Middle frontal gyrus (tissue), 1 donor: ENCODE data around the gene NOL4L.

Source experiments
- DNase-seq: peaks from one replicate; pipeline ENCODE4 v3.0.0-alpha.2; 2015; ENCODE audit warnings: low spot score; ENCODE audit errors: extremely low spot score

Gene NOL4L

DNA sequence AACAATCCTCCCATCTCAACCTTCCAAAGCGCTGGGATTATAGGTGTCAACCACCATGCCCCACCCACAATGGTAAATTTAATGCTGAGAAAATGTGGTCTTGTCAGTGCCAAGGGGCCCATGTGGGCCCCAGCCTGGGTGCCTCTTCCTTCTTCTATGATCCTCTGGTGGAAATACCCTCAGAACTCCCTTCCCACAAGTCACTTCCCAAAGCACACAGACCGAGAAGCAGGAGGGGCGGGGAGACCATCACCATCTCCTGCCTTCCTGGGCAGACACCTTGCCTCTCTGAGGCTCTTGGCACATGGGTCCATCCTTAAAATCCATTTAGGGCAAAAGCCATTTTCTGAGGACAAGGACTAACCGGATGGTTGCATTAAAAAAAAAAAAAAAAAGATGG, 59.0 kb downstream of the NOL4L start:
- no peak for DNase-seq

DNA sequence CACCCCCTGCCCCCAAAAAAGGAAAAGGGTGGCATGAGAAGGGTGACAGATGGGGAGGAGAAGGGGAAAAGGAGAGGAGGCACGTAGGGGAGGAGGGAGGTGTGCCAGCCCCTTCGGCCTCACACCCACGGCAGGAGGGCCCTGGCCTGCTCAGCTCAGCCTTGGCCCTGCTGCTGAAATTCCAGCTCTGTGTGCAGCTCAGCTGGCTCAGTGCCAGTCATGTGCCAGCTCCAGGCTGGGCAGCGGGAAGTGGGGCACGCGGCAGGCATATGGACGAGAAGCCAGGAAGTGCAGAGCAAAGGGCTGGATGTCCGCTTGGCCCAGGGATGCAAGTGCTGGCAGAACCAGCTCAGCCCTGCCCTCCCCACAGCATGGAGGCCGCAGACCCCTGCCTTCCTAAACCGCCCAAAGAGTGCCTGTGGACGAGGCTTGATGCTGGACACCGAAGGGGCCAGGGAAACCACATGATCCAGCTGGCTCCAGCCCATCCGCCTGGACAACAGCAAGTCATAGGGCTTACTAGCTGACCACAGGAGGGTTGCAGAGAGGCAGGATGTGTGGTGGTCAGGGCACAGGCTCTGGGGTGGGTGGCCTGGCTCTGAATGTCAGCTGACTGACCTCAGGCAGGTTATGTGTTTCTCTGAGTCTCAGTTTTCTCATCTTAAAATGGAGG, 60.2 kb downstream of the NOL4L start:
- no peak for DNase-seq

DNA sequence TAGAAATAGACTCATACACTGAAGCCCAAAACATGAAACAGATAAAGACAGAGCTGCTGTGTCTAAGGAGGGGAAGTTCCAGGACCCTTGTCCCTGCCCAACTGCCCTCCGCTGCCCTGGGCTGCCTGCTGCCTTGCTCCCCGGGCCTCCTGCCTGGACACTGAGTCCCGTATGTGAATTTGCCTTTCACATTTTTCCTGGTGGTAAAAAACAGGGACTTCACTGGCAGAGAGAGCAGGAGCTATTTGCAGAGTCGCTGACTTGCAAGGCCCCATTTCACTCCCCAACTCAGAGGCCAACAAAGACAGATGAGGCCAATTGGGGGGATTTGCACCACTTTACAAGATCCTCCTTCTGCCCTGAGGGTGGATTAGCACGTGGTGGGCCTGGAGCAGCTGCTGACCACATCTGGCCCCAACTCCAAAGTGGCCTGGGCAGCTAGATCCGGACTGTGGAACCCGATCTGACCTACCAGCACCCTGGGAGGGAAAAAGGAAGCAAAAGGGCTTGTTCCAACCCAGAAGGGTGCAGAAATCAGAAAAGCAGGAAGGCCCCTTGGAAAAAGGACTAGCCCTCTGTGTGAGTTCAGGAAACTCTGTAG, 61.4 kb downstream of the NOL4L start:
- DNase-seq = no peak

DNA sequence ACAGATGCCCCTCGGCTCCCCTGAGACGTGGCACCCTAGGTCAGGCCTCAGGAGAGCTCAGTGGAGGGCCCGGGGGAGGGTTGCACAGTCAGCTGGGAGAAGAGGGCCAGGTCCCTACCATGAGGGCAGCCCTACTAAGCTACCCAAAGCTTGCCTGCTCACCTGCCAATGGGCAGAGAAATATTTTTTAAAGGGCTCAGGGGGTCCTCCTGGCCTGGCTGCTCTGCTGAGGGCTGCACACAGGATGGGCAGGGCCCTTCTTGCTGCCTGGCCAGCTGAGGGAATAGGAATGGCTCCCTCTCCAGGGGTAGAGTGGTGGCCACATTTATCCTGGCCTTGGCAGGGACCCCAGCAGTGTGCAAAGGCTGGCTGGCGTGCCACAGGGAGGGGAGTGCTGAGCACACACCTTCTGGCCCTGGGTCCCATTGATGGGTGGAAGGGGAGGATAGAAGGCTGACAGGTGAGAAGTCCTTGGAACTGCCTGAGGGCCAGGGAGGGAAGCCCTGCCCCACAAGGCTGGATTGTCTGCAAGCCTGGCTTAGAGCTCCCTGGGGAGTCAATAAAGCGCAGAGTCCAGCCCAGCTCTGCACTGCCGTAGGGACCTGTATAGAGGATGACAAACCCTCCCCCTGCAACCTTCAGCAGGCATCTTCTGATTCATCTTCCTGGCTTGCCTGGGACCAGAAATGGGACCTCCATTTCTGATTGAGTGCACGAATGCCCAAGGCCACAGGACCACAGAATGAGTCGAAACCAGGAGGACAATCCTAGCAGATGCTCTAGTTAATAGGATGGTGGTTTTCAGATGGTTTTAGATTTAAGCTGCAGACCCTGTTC, 62.1 kb downstream of the NOL4L start:
- DNase-seq = no peak

DNA sequence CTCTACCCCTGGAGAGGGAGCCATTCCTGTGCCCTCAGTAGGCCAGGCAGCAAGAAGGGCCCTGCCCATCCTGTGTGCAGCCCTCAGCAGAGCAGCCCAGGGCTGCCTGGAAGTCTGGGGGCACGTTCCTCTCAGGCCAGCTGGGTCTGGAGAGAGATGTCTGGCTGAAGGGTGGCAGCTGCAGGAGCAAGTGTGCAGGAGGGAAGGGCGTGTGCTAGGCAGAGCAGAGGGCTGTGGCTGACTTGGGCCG, 62.7 kb downstream of the NOL4L start:
- DNase-seq = no peak

DNA sequence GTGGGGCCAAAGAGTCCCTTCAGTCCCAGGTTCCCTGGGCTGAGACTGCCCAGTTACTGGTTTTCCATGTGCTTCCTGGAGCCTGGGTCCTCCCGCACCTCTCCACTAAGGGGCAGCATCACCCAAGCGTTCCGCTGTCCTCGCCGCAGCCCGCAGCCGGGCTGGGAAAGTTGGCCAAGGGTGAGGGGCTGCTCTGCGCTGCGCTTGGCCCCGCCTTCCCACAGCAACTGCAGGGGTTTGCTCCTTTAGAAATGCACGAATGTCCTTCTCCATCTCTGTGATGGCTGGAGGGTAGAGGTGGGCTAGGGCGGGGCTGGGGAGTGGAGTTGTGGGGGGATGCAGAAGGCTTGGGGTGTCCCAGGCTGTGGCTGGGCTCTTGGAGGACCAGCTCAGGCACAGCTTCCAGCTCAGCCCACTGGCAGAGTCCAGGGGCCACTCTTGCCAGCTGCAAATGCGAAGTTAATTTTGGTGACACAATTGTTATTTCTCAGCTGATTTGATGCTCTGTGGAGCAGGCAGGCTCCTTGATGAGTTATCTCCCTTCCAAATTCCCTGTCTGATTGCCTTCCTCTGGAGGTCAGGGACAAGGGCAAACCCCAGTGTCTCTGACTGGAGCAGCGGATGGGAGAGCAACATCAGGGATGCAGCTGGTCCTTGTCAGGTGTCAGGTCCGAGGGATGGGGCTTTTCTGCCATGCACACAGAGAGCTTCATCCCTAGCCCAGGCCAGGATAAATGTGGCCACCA, 63.2 kb downstream of the NOL4L start:
- DNase-seq = no peak

DNA sequence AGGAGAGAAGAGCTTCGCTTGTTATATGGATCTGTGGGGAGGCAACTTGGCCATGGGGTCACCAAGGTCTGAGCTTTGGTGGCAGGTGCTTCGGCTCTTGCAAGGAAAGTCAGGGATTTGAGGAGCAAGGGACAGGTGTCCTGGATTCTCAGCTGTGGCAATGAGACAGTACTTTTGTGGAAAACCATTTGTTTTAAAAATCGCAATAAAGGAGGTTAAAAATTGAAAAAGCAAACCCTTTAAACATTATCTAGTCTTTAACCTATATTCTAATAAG, 64.3 kb downstream of the NOL4L start:
- DNase-seq = no peak

DNA sequence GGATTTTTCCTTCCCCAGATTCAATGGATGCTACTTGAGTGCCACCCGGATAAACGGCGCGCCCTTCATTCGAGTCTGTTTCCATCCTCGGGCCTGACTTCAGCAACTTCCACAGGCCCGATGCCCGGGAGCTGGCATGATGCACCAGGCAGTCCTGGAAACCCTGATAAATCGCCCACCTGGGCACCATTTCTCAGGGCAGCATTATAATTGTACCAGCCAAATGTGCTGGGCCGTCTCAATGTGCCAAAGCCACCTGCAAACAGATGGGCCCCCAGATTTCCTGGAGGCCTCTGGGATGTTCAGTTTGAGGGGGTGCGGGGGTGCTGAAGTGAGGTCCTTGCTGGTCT, 65.8 kb downstream of the NOL4L start:
- DNase-seq = no peak

DNA sequence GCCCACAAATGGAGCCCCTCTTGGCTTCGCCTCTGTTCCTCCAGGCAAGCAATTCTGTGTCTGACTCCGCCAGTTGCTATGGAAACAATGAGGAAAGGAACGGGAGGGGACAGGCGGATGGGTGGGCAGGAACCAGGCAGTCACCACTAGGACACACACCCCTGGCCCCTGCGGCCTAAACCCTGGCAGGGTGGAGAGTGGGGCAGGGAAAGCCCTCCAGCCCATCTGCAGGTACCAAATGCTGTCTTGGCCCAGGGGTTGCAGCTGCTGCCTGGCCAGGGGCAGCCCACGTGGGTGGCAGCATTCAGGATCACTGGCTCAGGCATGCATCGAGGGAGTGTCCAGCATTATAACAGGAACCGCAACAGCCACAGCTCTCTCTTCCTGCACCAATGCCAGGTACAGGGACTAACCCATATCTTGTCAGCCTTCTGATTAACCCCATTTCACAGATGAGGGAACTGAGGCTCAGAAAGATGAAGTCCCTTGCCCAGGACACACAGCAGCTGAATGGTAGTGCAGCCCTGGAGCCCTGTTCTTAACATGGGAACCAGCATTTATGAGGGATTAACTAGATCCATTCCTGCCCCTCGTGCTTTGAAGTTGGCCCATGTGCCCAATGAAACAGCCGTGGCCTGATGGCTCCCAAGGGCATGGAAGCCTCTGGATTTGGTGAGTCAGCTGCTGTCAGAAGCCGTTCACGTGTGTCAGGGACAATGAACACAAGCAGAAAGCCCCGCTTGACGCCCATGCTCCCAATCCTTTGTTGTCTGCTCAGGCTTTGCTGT, 66.3 kb downstream of the NOL4L start:
- no peak for DNase-seq

DNA sequence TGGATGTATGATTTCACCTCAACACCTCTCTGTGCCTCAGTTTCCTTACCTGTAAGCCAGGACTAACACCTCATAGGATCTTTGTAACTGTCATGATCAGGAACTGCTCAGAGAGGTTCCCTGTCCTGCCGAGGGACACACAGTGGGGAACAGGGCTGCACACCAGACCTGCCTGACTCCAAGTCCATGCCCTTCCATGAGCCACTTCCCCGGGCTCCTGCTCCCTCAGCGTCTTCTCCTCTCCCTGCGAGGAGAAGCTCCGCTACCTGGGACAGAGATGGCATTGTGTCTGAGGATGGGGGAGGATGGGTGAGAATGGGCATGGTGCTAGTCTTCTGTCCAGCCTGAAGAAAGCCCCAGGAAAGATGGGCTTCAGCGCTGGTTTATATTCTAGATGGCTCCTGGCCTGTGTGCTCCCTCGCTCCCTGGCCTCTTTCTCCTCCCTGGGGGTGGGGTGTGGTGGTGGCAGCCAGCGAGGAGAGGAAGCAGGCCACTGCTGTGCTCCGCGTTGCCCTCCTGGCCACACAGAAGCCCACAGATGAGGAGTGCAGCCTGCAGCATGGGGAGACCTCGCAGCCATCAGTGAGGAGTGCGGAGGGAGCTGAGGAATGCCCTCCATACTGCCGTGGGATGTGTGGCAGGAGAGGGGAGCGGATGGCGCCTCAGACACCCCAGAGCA, 67.1 kb downstream of the NOL4L start:
- DNase-seq = no peak

DNA sequence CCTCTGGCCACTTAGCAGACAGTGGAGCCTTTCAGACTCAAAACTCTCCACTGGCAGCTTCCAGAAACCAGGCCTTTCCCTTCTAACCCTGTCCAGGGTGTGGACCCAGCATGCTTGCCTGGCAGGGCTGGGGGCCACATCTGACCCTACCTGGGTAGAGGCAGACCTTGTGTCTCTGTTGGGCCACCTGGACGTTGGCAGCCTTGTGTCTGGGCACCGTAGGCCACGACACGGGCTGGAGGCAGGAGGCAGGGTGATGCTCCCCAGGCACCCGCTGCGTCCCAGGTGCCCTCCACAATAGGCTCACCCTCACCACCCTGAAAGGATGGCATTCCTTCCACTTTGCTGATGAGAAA, 67.6 kb downstream of the NOL4L start:
- no peak for DNase-seq

DNA sequence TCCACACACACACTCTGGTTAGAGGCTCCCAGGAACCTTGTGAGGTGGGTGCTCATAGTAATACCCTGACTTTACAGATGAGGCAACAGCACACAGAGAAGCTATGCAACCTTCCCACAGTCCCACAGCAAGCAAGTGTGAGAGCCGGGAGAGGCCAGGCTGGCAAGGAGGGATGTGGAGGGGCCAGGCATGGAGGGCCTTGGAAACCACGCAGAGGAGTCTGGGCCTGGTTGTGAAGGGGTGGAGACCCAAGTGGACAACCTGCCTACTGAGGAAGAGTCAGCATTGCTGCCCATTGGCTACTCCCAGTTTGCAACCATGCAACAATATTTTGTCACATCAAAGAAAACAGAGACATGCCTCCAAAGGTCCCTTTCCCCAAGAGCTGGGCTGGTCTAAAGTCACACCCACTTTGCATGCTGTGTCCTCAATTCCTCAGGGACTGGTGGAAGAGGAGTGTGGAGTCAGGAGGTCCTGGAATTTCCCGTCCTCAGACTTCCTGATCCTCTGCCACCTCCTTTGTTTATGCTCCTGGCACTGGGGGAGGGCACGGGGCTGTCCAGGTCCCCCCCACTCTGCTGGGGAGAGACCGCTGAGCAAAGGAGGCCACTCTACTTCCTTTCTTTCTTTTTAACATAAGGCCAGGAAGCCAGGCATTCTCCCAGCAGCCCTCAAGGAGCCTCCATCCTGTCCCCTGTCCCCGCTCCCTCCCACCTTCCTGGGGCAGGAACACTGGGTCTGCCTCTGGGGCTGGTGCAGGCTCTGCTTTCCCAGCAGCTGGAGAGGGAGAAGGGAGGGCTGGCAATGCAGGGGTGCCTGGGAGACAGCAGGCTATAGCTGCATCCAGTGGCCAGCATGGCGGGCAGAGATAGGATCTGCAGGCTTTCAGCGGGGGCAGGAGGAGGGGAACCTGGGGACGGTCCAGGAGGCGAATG, 68.3 kb downstream of the NOL4L start:
- no peak for DNase-seq

DNA sequence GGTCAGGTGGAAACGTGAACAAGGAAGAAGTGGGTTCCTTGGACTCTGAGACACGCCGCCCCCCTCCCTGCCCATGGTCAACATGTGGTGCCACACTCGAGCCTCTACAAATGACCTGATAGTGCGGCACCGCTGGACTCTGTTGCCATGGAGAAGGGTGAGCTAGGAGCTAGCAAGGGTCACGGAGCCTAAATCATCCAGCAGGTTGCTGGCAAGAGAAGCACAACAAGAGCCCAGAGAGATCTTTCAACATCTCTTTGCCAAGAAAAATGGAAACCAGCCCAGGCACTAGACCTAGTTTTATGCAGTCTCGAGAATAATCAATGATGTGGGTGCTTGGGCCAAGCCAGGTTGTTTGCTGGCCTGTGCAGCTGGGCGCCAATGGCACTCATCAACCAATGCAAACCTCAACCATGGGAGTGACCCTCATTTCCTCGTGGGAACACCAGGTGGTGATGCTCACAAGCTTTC, 69.5 kb downstream of the NOL4L start:
- DNase-seq = no peak

DNA sequence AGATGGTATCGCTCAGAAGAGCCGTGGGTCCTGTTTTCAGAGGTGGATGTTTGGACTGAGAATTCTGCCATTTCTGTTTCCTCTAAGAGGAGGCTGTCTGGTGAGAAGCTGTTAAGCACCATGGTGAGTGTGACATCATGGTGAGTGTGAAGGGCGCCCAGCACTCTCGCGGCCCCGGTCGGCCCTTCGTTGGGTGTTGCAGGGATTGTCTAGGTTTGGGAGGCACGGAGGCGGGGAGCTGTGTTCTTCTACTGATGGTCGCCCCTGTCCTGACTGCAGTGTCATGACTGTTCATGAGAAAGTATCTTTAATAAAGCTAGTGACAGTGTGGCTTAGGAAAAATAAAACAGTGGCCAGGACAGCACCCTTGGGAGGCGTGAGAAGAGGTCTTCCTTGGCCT, 70.4 kb downstream of the NOL4L start:
- no peak for DNase-seq

DNA sequence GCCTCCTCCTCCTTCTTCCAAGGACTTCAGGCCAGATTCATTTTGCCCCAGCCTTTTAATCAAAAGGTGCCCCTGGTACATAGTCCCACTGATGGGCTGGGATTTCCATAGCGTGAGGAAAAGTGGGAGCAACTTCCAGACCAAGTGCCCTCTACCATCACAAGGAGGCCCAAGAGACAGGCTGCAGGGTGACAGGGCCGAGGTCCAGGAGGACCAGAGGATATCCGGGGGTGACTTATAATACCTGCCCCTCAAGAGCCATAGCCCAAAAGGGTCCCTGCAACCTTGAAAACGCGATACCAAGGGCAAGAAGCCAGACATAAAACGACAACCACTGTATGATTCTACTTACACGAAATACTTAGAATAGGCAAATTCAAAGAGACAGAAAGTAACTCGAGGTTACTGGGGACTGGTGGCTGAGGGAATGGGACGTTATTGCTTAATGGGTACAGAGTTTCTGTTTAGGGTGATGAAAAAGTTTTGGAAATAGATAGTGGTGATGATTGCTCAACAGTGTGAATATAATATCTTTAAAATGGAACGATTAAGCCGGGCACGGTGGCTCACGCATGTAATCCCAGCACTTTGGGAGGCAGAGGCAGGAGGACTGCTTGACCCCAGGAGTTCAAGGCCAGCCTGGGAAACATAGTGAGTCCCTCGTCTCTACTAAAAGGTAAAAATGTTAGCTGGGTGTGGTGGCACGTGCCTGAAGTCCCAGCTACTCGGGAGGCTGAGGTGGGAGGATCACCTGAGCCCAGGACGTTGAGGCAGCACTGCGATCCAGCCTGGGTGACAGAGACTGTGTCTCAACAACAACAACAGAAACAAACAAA, 71.9 kb downstream of the NOL4L start:
- no peak for DNase-seq

DNA sequence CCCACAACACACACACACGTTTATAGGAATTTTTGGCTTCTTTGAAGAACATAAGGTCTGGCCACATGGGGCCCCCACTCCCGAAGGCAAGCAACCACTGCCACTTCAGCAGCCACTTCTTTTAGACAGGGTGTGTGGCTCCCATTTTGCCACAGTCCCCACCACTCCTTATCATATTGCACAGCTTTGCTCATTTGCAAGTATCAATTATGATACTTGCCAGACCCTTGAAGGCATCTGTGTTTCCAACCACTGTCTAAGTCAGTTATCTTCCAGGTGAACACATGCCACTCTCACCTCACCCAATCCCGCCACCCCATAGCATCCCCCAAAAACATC, 73.1 kb downstream of the NOL4L start:
- no peak for DNase-seq

DNA sequence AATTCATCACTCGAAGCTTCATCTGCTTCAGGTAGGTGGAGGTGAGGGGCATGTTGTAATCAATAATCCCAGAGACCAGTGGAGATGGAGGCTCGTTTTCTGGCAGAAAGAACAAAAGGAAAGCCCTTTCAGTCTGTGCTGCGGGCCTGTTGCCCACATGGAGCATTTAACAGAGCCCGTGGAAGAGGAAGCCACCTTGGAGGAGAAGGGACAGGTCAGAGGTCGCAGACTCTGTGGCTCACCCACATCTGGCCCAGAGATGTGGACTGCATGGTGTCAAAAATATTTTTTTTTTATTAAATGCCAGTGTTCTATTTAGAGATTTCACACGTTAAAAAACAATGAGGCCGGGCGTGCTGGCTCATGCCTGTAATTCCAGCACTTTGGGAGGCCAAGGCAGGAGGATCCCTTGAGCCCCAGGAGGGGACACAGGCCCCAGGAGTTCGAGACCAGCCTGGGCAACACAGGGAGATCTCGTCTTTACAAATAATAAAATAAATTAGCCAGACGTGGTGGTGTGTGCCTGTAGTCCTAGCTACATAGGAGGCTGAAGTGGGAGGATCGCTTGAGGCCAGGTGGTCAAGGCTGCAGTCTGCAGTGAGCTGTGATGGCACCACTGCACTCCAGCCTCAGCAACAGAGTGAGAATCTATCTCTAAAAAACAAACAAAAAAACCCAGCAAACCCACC, 73.6 kb downstream of the NOL4L start:
- no peak for DNase-seq

DNA sequence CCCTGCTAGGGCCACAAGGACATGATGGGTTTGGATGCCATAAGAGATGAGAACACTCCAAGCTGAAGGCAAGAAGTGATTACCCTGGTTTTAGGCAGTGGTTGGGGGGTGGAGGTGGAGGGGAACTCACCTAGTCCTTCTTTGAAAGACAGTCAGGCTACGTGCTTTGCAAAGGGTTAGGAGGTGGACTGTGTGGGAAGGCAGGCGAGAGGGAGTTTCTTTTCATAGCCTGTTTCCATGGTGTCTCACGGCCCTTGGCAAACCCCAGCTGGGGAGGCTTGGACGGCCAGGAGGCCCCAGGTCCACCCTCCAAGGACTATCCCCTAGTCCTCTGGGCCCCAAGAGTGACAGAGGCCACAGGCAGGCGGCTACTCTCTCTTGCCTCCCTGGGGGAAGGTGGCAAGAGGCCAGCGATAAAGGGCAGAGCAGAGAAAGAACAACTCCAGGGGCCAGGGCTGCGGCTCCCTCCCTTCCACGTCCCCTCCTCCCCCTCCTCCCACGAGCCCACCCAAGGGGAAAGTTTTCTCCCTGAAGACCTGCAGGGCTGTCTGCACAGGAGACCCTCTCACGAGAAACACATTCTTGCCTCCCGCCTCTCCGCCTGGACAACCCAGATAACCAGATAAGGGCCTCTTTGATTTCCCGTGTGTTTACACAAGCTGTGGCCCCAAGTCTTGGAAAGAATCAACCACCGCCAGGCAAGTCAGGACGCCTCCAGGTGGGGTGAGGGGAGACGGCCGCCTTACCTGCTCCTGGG, 74.4 kb downstream of the NOL4L start:
- no peak for DNase-seq
